Measurements from ENCODE around the gene PAMR1.
A peak's percentile ranks its signal among the peaks of the same experiment; 100 is the strongest.
"Not testable (repeated sequence)": the region's sequence is repeated elsewhere in the genome, so short reads cannot be mapped to it uniquely, and the experiment has no call there.

Gene PAMR1

DNA sequence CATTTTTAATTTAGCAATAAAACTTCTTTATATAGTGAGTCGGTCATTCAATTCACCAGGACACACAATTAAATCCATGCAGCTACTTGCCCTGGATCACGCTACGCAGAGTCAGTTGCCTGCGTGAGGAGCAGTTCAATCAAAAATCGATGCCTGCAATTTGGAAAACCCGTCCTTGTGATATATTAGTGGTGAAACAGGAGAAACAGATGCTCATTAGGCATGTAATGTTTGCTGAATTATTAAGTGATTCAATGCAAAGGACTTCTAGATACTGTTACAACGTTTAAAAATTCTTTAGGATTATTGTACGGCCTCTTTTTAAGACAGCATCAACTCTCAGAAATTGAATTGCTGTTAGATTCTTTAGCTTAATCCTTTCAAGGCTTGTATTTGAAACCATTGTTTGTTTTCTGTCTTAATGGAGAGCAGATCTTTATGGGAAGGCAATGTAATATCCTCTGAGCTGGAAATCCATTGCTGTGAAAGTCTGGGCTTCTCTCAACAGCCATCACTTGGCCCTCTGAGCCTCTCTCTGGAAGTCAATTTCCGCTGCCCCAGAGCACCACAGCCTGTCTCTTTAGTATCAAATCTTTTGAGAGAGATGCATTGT, 20.1 kb upstream of the PAMR1 start:
- DNase-seq (ENCODE audit: low spot score): no peak

DNA sequence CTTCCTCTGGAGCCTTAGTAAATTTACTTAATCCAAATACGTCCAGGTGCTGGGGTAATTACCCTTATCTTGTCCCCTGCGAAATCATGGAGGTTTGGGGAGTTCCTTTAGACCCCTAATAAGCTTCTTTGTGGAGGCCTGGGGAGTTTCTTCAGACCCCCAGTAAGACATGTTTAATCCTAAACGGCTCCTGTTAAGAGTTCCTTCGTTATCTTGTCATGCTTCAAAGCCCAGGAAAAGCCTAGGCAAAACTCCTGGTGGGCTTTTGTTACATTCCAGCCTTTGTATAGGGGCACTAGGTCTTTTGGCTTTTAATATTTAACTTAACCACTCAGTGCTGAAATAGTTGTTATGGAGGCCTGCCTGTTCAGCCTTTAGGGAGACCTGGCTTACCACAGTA, 18.1 kb upstream of the PAMR1 start:
- no peak for DNase-seq (ENCODE audit: low spot score)

DNA sequence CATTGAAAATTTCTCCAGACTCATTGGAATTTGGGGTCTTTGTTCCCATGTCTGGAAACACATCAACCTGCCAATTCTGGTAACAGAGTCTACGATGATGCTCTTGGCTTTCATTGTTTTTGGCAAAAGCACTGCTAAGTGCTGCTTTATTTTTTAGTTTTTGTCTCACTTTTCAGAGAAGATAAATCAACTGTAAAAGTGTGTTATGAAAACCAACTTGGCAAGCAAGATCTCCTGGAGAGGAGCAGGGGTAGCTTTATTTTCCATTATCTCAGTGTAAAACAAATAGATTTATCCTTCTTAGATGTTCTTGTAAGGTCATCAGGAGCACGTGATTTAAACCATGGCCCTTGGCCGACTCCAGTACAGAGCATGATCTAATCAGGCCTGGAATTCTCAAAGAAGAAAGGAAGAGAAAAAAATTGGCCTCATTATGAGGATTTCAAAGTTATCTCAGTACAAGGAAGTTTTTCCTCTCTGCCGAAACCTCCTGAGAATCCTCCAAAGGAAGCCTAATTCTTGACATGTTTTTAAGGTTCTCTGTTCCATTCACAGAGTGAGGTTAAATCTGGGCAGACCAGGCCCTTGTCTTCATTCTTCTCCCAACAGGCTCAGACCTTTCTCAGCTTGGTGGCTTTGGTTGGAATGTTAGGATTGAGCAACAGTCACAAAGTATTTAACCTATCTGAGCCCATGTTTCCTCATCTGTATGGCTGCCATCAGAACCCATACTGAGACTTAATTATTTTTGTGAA, 16.4 kb upstream of the PAMR1 start:
- peak; percentile 36 for DNase-seq (ENCODE audit: low spot score)

DNA sequence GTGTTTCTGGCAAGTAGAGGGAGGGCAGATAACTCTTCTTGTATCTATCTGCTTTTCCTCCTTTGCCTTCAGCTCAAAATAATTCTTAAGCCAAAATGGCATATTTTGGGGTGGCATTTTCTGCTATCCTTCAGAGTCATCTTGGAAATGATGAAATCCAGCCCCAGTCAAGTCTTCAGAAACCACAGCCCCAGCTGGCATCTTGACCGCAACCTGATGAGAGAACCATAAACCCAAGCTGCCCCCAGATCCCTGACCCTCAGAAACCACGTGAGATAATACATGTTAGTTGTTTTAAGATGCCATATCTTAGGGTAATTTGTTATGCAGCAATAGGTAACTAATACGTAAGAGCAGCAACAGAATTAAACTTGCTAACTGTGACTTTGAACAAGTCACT, 15.1 kb upstream of the PAMR1 start:
- no peak for DNase-seq (ENCODE audit: low spot score)

GRCh38 chr11:35539781-35540281, 14.4 kb upstream of the PAMR1 start:
- no peak for DNase-seq (ENCODE audit: low spot score)

GRCh38 chr11:35539256-35539655, 13.8 kb upstream of the PAMR1 start:
- no peak for DNase-seq (ENCODE audit: low spot score)

DNA sequence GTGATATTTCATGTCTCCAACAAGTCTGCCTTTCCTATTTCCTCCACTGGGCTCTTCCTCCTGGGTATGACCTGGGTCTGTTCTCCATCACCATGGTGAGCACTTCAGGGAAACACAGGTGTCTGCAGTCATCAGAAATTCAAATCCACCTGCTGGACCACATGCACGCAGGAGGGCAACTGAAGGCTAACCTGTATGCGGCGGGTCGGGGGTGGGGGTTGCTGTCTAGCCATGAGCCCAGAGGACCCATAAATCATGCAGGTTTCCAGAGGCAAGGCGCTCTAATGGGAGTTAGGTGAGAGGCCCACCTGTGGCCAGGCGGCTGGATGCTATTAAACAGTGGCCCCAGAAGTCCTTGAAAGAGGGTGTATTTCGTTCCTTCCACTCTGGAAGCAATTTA, 11.1 kb upstream of the PAMR1 start:
- no peak for DNase-seq (ENCODE audit: low spot score)

GRCh38 chr11:35531246-35531645, 5.8 kb upstream of the PAMR1 start:
- no peak for DNase-seq (ENCODE audit: low spot score)

GRCh38 chr11:35529971-35530495, 4.6 kb upstream of the PAMR1 start:
- DNase-seq (ENCODE audit: low spot score): peak; percentile 84

DNA sequence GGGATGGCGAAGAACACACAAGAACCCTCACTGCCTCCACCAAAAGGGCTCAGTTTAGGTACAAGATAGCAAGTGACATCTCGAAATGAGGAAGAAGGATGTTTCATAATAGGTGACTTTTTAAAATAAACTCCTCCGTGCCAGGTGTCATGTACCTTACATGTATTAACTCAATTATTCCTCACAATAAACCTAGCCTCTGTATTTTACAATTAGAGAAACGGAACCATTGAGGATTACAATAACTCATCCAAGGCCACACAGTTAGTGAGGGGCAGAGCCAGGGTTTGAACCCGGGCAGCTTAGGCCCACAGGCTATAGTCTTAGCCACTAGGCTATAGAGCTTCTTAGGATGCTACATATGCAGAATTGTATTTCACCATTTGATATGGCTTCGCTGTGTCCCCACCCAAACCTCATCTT, 965 bp upstream of the PAMR1 start:
- DNase-seq (ENCODE audit: low spot score): peak; percentile 41

DNA sequence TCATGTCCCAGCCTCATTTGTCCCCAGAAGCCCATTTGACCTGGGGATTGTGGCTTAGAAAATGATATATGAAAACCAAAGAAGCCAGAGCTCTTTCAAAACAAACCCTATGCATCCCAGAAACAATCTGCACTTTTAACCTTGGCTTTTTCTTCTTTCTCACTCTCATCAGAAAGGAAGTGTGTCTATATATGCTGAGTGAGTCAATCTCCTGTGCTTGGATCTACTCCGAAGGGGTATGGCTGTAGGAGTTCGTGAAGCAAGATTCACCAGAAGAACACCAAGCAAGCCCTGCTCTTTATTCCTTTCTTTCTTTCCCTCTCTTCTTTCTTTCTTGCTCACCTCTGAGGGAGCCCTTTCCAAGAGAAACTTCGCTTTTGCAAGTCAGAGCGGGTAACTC, 636 bp downstream of the PAMR1 start:
- no peak for DNase-seq (ENCODE audit: low spot score)

DNA sequence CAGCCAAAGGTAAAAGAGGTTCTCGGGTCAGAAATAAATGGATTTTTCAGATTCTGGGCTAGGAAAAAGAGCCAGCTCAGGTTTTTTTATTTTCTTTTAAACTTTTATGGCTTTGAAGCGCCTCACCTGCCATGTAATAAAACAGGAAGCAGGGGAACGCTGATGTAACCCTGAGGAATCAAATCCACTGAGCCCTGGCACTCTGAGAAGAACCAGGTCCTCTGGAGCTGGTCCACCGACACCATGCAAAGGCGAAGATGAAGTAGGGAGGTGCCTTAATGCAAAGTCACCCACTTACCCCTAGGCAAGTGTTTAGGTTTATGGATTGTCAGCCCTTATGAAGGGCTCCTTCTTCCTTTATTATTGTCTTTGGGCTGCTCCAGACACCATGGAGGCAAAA, 1.6 kb downstream of the PAMR1 start:
- no peak for DNase-seq (ENCODE audit: low spot score)

- no peak for DNase-seq (ENCODE audit: low spot score)
These were observed 2.1 kb downstream of the PAMR1 start for GRCh38 chr11:35523331-35523768.

DNA sequence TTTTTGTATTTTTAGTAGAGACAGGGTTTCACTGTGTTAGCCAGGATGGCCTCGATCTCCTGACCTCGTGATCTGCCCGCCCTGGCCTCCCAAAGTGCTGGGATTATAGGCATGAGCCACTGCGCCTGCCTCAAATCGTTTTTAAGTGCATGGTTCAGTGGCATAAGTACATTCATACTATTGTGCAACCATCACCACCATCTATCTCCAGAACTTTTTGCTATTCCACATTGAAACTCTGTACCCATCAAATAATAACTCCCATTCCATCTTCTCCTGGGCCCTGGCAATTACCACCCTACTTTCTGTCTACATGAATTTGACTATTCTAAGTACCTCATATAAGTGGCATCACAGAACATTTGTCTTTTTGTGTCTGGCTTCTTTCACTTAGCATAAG, 3.3 kb downstream of the PAMR1 start:
- not testable (repeated sequence) for DNase-seq (ENCODE audit: low spot score)

DNA sequence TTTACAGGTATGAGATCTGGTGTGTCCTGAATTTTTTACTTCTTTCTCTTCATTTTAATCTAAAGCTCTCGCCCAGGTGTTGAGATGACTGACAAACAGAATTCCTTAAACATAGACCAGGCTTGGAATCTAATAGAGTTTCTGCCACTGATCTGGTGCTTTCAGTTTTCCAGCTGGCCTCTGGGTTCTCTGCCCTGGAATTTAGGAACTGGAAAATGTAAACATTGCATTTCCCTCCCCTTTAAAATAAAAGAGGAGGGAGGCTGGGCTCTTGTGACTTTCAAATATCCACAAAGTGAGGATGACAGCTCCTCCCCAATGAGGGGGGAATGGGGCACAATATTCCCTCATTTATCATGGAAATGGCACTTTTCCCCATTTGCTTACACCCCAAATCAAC, 5.0 kb downstream of the PAMR1 start:
- DNase-seq (ENCODE audit: low spot score): no peak

DNA sequence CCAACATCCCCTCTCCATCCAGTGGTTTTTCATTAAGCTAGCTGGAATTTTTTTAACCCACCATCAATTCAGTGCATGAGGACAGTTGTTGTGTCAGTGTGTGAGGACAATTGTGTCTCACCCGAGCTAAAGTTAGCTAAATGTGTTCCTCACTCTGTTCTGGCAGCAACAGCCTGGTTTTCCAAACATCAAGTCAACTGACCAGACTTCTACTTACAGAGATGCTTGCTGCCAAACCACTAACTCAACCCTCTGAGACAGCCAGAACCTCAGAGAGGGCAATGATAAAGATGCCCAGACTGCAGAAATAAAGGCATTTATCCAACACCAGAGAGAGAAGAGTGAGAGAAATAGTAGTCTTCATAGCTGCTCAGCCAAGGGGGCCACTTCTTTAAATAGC, 6.7 kb downstream of the PAMR1 start:
- no peak for DNase-seq (ENCODE audit: low spot score)

GRCh38 chr11:35517481-35517880, 7.9 kb downstream of the PAMR1 start:
- DNase-seq (ENCODE audit: low spot score): no peak

- DNase-seq (ENCODE audit: low spot score): no peak
These were observed 9.0 kb downstream of the PAMR1 start for GRCh38 chr11:35516403-35516802.

DNA sequence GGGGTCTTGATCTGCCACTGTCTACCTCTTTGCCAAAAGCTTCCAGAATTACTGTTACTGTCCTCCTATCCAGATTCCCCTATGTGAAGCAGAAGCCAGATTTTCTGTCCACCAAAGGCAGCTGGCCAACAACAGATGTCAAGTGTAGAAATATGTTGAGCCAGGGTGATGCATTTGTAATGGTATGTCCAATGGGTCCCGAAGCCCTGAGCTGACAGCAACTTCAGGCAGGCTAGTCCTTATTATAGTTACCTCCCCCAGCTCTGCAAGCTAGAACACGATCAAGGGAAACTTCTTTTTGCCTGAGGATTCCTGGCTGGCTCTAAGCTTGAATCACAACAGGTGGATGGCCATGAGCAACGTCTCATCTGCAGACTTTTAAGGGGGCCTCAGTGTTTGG, 10.2 kb downstream of the PAMR1 start:
- DNase-seq (ENCODE audit: low spot score): peak; percentile 17

GRCh38 chr11:35514481-35514880, 10.9 kb downstream of the PAMR1 start:
- no peak for DNase-seq (ENCODE audit: low spot score)

GRCh38 chr11:35511666-35512065, 13.8 kb downstream of the PAMR1 start:
- DNase-seq (ENCODE audit: low spot score): peak; percentile 89

DNA sequence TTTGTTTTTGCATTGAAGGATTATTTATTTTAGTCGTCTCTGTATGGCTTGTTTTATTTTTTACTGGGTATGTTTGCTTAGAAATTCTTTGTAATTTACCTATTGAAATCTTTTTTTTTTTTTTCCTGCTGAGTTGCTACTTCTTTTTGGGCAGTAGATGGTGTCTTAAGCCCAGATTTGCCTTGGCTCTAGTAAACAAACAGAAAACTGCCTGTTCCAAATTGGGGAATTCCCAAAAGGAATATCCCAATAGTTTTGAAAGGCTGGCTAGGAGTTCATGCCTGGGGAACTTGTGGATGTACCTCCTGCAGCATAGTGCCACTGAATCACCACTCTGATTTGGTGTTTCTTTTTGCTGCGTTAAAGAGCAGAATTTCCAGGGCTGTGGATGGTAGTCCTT, 17.7 kb downstream of the PAMR1 start:
- peak; percentile 62 for DNase-seq (ENCODE audit: low spot score)

DNA sequence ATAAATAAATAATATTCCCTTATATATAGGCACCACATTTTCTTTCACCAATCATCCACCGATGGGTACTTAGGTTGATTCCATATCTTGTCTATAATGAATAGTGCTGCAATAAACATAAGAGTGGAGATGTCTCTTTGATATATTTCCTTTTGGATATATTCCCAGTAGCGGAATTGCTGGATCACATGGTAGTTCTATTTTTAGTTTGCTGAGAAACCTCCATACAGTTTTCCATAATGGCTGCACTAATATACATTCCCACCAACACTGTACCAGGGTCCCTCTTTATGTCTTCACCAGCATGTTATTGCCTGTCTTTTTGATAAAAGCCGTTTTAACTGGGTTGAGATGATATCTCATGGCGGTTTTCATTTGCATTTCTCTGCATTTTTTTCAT, 23.6 kb downstream of the PAMR1 start:
- DNase-seq (ENCODE audit: low spot score): no peak

All from kidney tubule cell (primary cell).